ENCODE measurements around the gene FOCAD. TPM values are rescaled to one million over a fixed set of nuclear protein-coding genes. Genes with fewer than 3 reads are reported as not detected.

The FOCAD gene
- total RNA-seq, 6 experiments from 2014 or later, result 31.8 to 46.7 (median 39.2) TPM

DNA sequence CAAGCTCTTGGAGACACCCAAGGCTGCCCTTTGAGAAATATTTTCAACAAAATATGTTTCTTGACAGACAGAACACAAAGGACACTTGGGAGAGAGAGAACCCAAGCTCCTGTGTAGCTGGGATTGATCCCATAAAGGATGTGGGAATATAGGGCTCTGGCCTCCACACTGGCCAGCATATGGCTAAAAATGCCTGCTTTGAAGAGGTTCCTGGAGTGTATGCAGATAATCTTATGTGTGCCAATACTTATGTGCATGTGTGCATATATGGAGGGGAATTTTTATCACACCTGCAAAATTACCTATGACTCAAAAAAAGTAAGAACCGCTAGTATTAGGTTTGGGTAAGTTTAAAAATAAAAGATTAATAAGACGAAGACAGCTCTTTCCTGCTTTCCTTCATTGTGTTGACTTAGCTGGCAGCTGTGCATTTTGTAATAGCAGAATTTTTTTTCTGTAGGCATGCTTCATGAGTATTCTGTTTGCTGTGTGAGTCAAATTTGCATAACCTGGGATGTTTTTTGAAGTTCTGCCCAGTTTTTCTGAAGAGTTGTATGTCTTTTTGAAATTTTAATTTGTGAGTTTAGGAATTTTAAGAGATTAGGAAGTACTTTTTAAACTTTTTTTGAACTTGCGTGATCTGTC, 304.7 kb downstream of the FOCAD start:
- no peaks in the 10 kb centered on the region for H3K27me3 Mint-ChIP-seq (ENCODE audit: insufficient read depth)
- H3K4me1 Mint-ChIP-seq (ENCODE audit: low read depth), result peaks cover 6% of the 10 kb centered on the region; the same call in 1 of the 2 replicates
- peaks cover 28% of the 10 kb centered on the region for H3K36me3 Mint-ChIP-seq (ENCODE audit: low read depth)
- TF ChIP-seq, protein P1, sequence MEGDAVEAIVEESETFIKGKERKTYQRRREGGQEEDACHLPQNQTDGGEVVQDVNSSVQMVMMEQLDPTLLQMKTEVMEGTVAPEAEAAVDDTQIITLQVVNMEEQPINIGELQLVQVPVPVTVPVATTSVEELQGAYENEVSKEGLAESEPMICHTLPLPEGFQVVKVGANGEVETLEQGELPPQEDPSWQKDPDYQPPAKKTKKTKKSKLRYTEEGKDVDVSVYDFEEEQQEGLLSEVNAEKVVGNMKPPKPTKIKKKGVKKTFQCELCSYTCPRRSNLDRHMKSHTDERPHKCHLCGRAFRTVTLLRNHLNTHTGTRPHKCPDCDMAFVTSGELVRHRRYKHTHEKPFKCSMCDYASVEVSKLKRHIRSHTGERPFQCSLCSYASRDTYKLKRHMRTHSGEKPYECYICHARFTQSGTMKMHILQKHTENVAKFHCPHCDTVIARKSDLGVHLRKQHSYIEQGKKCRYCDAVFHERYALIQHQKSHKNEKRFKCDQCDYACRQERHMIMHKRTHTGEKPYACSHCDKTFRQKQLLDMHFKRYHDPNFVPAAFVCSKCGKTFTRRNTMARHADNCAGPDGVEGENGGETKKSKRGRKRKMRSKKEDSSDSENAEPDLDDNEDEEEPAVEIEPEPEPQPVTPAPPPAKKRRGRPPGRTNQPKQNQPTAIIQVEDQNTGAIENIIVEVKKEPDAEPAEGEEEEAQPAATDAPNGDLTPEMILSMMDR (IDR thresholded peaks at IDR 0.05), result no peak
- no peak overlapping the region for H3K4me3 Mint-ChIP-seq
- H3K9me3 Mint-ChIP-seq, result no peaks in the 10 kb centered on the region
- no peak for DNase-seq
- H3K27ac Mint-ChIP-seq, result no peak overlapping the region

- no peak for DNase-seq
- no peak overlapping the region for H3K4me3 Mint-ChIP-seq
- peaks cover 34% of the 10 kb centered on the region for H3K36me3 Mint-ChIP-seq (ENCODE audit: low read depth)
- TF ChIP-seq, protein P1 (IDR thresholded peaks at IDR 0.05), result no peak
- H3K27me3 Mint-ChIP-seq (ENCODE audit: insufficient read depth), result no peaks in the 10 kb centered on the region
- H3K4me1 Mint-ChIP-seq (ENCODE audit: low read depth), result peaks cover 6% of the 10 kb centered on the region; the same call in 1 of the 2 replicates
- no peak overlapping the region for H3K27ac Mint-ChIP-seq
- H3K9me3 Mint-ChIP-seq, result no peaks in the 10 kb centered on the region
Observed at GRCh38 chr9:20989923-20990341, 305.9 kb downstream of the FOCAD start.

GRCh38 chr9:20990867-20991266, 306.8 kb downstream of the FOCAD start:
- no peak overlapping the region for H3K27ac Mint-ChIP-seq
- no peak overlapping the region for H3K4me3 Mint-ChIP-seq
- no peaks in the 10 kb centered on the region for H3K27me3 Mint-ChIP-seq (ENCODE audit: insufficient read depth)
- peaks cover 41% of the 10 kb centered on the region for H3K36me3 Mint-ChIP-seq (ENCODE audit: low read depth)
- H3K4me1 Mint-ChIP-seq (ENCODE audit: low read depth), result peaks cover 6% of the 10 kb centered on the region; the same call in 1 of the 2 replicates
- TF ChIP-seq, protein P1 (IDR thresholded peaks at IDR 0.05), result no peak
- H3K9me3 Mint-ChIP-seq, result no peaks in the 10 kb centered on the region
- no peak for DNase-seq

- no peak for DNase-seq
- no peak overlapping the region for H3K27ac Mint-ChIP-seq
- H3K4me1 Mint-ChIP-seq (ENCODE audit: low read depth), result no peaks in the 10 kb centered on the region
- H3K4me3 Mint-ChIP-seq, result no peak overlapping the region
- H3K27me3 Mint-ChIP-seq (ENCODE audit: insufficient read depth), result no peaks in the 10 kb centered on the region
- TF ChIP-seq, protein P1 (IDR thresholded peaks at IDR 0.05), result no peak
- peaks cover 41% of the 10 kb centered on the region for H3K36me3 Mint-ChIP-seq (ENCODE audit: low read depth)
- no peaks in the 10 kb centered on the region for H3K9me3 Mint-ChIP-seq
Observed at GRCh38 chr9:20994486-20994885, 310.4 kb downstream of the FOCAD start.

DNA sequence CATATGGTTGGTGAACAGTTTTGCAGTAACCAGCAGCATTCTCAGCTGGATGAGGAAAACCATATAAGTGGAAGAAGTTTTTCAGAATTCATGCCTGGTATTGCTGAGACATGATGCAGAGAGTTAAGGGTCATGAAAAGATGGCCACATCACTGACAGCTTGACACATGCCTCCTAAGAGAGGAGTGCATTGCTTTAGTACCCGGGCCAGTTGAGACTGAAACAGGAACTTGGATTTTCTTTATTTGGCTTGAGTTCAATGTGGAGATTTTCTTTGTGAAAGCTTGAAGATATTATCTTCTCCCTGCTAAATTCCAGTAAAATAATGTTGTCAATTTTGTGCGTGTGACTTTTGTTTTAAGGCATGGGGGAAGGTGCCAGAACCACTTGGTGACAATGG, 311.6 kb downstream of the FOCAD start:
- no peak for DNase-seq
- H3K4me1 Mint-ChIP-seq (ENCODE audit: low read depth), result no peaks in the 10 kb centered on the region
- H3K9me3 Mint-ChIP-seq, result no peaks in the 10 kb centered on the region
- H3K27ac Mint-ChIP-seq, result no peak overlapping the region
- H3K36me3 Mint-ChIP-seq (ENCODE audit: low read depth), result peaks cover 35% of the 10 kb centered on the region
- H3K27me3 Mint-ChIP-seq (ENCODE audit: insufficient read depth), result no peaks in the 10 kb centered on the region
- H3K4me3 Mint-ChIP-seq, result no peak overlapping the region
- TF ChIP-seq, protein P1 (IDR thresholded peaks at IDR 0.05), result no peak

All from HFFc6 (cell line).